Superior temporal gyrus (tissue), 1 donor: ENCODE data around the gene RNLS.
A peak's percentile ranks its signal among the peaks of the same experiment; 100 is the strongest.

Experiments used
- DNase-seq: peaks from one replicate; pipeline ENCODE4 v3.0.0-alpha.2; 2016; ENCODE audit errors: extremely low spot score

Gene RNLS

DNA sequence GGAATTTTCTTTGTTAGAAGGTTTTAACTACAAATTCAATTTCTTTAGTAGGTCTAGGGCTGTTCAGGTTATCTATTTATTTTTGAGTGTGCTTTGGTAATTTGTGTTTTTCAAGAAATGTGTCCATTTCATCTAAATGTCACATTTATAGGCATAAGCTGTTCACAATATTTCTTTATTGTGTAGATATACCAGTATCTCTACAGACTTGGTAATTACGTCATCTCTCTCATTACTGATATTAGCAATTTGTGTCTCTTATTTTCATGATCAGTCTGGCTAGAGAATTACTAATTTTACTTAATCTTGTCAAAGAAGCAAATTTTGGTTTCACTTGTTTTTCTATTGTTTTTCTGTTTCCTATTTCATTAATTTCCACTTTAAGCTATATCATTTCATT is 152.0 kb downstream of the RNLS start:
- no peak for DNase-seq

DNA sequence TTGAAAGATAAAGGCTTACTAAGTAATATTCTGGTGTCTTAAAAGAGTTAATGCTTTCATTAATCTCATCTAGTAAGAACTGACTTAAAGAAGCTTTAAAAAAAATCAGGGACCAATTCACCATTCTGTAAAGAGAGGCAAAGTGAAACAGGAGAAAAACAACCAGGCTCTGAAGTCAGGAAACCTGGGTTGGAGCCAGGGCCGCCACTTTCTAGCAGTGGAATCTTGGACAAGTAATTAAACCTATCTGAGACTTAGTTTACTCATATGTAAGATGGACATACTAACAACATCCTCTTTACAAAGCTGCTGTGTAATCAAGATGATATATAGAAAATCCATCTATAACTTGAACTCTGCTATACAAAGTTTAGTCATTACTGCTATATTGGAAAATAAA is 154.1 kb downstream of the RNLS start:
- DNase-seq = no peak

DNA sequence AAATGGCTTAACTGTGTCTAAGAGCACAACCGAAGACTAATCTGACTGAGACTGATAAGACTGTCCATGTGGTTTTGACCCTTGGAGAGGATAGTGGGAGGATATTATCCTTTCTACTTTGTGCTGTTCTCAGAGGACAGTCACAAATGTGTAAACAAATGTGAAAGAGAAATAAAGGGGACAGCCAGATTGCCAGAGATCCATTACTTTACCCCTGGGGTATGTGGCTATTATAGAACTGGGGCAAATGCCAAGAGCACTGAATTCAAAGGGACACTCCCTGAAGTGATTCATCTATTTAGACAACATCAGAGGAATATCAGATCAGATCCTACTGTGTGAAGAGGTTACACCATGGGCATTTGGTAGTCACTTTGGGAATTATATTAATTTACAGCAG is 154.7 kb downstream of the RNLS start:
- DNase-seq = no peak

DNA sequence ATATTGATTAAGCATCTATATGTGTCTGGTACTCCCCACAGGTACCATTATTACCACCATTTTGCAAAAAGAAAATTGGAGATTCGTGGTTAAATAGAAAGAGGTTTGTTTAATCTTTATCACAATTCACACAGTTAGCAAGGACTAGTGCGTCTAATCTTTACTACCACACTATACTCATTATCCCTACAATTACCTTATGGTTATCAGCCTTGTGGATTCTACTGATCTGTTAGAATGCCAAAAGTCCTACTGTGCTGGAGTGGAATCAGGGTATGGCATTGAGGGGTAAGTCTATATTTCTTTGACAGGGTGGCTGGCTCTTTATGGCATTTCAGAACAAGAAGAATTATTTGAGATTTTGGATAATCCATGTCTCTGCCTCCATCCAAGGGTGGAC is 156.1 kb downstream of the RNLS start:
- DNase-seq = no peak

DNA sequence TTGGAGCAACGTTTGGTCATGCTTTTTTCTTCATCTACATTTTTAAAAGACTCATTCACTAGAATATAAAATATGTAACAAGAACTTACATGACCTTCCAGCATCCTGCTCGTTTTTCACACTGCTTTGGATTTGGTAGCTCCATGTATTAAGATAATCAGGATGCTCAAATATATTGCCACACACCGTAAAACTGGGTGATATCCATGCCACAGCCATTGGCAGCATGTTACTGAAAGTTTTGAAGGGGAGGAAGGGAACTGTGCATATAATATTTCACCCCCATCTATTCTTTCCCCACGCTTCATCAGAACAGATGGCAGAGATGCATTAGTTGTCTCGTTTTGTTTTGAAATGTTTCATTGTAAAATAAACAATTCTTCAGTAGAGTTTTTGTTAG is 158.2 kb downstream of the RNLS start:
- DNase-seq = no peak

DNA sequence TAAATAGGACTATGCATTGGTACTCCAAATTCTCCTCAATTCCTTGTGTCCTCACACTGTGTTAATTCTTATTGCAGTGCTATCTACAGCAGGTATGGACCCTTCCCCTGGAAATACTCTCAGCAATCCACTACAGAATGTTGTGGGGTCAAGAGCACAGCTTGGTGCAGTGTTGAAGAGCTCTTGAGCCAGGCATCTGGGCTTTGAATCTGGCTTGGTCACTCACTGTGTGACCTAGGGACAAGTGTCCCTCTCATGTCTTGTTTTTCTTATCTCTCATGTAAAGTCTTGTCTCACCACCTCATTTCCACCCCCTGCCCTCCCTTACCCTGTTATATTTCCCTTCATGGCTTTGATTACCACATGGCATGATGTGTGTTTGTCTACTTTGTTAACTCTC is 159.4 kb downstream of the RNLS start:
- no peak for DNase-seq

DNA sequence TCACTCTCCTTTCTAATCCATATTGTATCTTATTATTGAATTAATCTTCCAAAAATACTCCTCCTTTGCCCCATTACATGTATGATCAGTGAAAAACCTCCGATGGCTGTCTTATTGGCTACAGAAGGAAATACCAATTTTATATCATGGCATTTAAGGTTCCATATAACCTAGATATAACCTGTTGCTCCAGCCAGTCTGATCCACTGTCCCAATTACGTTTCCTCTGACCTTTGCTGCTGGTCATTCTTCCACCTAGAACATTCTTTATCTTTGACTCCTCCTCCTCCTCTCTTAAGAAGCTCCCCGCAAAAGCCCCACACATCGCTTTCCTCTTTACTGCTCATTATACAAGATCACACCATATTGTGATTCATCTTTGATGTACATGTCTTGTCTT is 161.5 kb downstream of the RNLS start:
- no peak for DNase-seq

DNA sequence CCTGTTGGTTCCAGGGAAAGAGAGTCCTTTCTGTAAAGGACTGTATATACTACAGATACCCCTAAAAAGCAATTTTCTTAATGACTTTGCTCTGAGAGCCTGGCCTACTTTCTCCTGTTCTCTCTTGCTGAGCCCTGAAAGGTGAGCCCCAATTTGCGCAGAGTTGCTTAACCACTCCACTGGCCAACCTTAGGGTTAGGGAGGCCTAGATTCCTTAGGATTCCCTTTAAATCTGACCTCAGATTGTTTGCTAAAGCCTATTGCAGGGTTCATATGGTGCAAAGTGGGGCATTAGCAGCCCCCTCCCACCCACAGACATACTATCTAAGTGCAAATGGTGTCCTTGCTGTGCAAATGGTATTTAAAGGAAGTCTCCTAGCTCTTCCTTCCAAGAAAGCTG is 164.2 kb downstream of the RNLS start:
- DNase-seq = no peak

DNA sequence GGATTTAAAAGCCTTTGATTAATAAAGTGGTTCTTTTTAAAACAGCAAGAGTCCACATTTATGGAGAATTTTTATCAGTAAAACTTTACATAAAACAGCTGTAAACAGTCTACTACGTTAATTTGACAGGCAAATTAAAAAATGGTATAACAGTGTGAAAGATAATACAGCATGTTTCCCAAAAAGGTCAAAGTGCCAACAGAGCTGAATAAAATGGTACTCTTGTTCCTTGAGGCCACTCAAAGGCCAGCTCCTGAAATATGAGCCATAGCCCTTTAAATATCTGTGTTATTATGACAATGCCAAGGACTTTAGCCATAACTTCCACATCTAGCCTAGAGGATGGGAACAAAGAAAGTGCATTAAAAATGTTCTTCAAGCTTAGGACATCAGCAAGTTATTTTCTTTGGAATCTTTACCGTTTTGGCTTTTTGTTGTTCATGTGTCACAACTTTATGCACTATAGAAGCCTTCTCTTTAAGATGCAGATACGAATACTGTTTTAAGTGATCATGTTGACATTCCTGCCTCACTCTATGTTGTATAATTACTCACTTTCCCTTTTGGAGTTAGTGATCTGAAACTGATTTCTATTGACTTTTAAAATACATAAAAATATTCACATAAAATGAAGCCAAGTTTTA is 165.6 kb downstream of the RNLS start:
- DNase-seq = no peak

DNA sequence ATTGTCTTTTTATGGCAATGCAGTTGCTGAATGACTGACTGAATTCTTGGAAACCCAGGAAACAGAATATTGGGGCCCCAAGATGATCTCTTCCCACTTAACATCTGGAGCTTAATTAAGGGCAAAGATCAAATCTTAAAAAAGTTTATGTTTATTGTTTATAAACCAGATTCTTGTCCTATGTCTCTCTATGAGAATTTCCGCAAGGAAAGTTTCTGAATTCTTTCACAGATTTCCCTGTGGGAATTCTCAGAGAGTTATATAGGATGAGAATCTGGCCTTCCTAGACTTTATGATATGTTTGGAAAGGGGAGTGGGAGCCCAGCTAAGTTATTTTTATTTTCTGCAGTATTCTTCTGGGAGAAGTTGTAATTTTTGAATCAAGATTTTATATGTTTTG is 166.3 kb downstream of the RNLS start:
- DNase-seq = no peak

DNA sequence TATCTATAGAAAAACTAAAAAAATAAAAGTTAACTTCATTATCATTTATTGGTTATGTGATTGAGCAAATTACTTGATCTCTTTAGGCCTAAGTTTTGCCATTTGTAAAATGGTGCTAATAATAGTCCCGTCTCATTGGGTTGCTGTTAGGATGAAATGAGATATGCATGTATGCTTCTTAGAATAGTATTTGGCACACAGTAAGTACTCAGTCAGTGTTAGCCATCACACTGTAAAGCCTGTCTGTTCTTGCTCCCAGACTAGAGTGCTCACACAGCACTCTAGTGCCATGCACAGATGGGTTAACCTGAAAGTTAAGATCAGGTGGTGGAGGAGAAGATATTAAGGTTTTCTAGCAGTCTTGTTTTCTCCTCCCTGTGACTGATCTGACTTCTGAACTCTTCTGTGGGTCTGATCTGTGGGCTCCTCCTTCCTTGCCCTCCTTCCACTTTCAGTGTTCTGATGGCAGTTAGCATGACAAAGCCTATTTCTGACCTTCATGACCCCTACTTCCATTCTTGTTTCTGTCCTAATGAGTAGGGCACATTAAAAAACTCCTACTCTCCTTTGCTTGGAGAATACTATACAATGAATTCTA is 167.5 kb downstream of the RNLS start:
- no peak for DNase-seq

DNA sequence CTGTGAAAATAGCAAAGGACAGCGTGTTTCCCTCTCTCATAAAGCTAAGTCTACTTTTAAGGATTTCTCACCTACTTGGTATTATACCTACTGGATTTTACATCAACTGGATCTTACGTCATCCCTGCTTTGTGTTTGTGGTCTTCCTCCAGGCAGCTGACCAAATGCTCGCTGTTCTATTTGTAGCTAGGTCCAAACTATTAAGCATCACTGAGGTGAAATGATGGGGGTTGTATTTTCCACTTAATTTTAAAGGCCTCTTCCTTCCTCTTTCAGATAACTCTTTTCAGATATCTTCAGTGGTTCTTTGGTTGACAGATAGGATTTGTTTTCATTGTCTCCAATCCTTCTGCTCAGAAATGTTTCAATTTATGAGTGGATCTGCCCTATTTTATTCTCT is 169.7 kb downstream of the RNLS start:
- no peak for DNase-seq

DNA sequence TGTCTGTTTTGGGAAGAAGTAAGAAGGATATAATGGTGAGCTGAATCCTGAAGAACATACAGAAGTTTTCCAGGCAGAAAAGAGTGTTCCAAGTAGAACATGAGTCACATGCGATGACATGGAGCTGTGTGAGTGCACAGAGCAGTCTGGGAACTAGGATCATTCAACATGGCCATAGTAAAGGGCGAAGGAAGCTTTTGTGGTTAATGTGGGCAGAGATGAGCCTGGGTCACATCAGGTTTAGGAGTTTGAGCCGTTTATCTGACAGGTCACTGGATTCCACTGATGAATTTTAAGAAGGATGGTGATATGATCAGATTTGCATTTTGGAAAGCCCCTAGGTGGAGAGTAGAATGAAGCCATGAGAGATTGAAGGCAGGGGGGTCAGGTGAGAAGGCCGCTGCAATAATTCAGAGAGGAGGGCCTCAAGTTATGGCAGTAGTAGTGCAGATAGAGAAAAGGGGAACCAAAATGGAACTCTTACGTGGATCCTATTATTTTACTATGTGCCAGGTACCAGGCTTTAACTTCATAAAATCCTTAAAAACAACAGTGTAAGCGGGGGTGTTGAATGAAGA is 171.3 kb downstream of the RNLS start:
- no peak for DNase-seq

DNA sequence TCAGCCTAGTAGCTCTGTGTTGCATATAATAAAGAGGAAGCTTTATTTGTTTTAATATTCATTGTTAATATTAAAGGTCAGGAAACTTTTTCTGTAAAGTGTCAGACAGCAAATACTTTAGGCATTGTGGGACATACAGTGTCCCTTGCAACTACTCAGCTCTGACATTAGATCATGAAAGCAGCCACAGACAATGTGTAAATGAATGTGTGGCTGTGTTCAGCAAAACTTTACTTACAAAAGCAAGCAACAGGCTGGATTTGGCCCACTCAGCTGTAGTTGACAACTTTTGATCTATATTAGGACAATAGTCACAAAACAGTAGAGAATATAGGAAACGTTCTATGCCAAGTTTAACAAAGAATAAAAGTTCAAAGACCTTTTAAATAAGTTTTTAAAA is 173.3 kb downstream of the RNLS start:
- DNase-seq = no peak

DNA sequence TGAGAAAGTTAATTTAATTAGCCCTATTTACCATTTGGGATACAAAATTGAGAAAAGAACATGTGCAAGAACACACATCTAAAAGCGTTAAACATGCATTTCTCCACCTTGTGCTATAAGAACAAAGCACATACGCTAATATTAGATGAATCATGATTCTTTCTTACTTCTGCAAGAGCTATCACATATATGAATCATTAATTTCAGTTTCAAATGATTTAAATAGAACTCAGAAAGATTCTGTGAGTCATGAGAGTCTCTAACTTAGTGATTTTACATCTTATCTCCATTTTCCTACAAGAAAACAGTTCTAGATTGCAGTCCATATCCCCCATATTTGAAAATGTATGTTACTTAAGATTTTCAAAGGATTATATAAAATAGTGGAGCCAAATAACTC is 173.9 kb downstream of the RNLS start:
- no peak for DNase-seq

DNA sequence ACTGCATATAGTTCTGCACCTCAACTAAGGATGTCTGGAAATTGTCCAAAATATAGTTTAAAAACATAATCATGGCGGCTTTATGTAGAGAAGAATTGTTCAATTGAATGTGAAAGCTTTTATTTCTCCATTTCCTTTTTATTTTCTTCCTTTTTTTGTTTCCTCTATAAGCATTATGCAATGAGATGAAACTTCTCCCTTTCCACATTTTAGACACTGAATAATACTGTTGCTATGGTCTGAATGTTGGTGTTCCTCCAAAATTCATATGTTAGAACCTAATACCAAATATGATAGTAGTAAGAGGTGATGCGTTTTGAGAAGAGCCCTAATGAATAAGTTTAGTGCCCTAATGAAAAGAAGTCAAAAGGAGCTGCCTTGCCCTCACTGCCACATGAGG is 175.0 kb downstream of the RNLS start:
- DNase-seq = no peak

DNA sequence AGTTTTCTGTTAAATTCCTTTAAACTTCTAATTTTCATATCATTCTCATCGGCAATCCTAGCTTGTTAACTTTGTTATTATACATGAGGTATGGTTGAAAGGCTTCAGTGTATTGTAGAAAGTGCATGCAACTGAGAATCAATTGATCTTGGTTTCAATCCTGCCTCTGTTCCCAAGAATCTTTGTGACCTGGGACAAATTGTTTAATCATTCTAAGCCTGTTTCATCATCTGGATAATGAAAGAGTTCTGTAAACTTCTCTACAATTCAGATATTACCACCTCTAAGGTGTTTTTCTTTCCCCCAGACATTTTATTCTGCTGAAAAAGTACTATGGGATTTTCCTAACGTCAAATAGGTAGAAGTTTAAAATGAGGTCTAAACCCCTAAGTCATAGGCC is 179.0 kb downstream of the RNLS start:
- DNase-seq = no peak

DNA sequence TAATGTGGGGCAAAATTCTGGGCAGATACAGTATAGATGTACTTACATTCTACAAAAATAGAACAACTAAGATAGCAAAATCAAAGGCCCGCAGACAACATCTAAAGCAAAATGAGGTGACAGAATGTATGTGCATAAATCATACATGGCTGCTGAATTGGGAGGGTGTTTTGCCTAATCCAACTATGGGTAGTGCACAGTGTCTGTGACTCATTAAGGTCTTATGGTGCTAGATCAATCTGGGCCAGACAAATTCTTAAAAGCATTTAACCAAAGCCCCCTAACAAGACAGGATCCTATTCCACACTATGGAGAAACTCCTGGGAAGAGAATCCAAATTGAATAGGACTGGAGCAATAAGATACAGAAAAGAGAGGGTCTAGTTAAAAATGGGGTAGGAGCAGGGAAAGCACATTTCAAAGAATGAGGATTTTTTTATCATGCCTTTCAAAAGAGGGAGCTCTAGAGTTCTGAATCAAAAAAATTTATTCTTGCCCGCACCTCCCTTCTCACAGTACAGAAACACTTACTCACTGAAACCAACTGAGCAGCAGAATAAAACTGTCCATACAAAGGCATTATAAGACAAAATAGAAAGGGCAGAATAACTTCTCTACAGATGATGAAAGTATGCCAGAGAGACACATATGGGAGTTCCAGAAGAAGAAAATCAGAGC is 181.3 kb downstream of the RNLS start:
- no peak for DNase-seq

DNA sequence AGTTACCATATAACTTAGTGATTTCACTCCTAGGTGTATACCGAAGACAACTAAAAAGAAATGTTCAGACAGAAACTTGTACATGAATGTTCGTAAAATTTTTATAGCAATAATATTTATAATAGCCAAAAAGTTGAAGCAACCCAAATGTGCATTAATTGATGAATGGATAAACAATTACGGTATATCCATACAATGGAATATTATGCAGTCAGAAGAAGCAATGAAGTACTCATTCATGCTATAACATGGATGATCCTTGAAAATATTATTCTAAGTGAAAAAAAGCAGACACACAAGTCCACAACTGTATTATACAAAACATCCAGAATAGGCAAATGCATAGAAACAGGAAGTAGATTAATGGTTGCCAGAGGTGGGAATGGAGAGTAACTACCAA is 183.9 kb downstream of the RNLS start:
- no peak for DNase-seq

DNA sequence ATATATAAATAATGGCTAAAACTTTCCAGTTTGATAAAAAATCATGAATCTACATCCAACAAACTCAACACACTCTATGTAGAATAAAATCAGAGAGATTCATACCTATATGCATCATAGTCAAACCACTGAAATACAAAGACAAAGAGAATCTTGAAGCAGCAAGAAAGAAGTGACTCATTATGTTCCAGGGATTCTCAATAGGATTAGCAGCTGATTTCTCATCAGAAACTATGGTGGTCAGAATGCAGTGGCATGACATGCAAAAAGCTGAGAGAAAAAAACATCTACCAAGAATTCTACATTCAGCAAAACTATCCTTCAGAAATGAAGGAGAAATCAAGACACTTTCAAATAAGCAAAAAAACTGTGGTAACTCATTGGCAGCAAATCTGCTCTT is 187.4 kb downstream of the RNLS start:
- DNase-seq = no peak

DNA sequence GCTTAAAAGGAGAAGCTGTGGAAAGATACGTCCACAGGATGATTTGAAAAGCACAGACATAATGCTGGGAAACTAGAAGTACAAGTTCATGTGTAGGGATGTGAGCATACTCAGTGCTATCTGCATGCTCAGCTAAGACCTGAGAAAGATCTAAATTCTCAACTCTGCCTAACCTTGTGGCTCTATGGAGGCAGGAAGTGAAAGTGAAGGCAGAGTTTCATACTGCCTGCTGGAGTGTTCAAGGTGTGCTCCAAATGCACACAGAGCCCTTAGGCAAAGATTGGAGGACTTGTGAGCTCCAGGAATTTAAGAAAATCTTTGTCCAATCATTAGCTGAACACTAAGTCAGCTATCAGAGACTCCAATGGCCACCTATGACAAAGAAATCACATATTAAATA is 190.9 kb downstream of the RNLS start:
- no peak for DNase-seq

DNA sequence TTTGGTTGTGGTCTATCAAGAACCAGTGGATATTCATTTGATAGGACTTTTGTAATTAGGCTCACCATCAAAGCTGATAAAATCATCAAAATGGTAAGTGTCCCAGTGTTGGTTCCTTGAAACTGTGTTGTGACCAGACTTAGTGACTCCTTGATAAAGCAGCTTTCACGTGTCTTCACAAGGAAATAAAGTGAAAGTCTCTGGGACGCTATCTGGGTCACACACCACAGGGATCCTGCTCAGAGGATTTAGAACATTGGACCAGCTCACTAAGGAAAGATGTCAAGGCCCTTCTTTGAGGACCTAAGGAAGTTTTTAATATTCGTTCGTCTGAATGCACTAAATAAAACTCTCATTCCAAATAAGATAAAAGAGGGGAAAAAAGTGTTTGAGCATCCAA is 193.1 kb downstream of the RNLS start:
- peak; percentile 21 for DNase-seq

DNA sequence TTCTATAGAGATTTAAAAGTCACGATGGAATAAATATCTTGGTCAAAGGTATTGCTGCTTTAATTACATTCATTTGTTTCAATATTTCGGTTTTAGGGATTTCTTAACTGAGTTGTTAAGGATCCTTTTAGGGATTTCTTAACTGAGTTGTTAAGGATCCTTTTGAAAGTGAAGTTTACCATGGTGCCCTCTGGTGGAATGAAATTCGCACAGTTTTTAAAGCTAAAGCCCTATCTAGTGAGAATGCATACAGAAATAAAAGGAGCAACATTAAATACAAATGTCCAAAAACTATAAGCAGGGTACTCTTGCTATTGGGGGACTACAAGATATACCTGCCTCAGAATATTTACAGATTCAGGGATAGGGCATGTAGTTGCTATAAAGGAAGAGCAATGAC is 193.7 kb downstream of the RNLS start:
- DNase-seq = peak; percentile 84
